GM10266 (cell line): ENCODE measurements around the gene IFITM1.

Source experiments
- DNase-seq: peaks from one replicate; pipeline ENCODE4 v3.0.0; 2012; ENCODE audit errors: extremely low spot score
- TF ChIP-seq, protein P1 (sequence below): IDR thresholded peaks from 2 replicates; pipeline ENCODE4 v1.5.1; 2012; ENCODE audit warnings: mild to moderate bottlenecking, low read depth; ENCODE audit not compliant: control insufficient read depth, insufficient read depth; ENCODE audit errors: missing control alignments

IFITM1 gene

GRCh38 chr11:289398-289711, 24.5 kb upstream of the IFITM1 start:
- DNase-seq: no peak
- TF ChIP-seq, protein P1, sequence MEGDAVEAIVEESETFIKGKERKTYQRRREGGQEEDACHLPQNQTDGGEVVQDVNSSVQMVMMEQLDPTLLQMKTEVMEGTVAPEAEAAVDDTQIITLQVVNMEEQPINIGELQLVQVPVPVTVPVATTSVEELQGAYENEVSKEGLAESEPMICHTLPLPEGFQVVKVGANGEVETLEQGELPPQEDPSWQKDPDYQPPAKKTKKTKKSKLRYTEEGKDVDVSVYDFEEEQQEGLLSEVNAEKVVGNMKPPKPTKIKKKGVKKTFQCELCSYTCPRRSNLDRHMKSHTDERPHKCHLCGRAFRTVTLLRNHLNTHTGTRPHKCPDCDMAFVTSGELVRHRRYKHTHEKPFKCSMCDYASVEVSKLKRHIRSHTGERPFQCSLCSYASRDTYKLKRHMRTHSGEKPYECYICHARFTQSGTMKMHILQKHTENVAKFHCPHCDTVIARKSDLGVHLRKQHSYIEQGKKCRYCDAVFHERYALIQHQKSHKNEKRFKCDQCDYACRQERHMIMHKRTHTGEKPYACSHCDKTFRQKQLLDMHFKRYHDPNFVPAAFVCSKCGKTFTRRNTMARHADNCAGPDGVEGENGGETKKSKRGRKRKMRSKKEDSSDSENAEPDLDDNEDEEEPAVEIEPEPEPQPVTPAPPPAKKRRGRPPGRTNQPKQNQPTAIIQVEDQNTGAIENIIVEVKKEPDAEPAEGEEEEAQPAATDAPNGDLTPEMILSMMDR: no peak

DNA sequence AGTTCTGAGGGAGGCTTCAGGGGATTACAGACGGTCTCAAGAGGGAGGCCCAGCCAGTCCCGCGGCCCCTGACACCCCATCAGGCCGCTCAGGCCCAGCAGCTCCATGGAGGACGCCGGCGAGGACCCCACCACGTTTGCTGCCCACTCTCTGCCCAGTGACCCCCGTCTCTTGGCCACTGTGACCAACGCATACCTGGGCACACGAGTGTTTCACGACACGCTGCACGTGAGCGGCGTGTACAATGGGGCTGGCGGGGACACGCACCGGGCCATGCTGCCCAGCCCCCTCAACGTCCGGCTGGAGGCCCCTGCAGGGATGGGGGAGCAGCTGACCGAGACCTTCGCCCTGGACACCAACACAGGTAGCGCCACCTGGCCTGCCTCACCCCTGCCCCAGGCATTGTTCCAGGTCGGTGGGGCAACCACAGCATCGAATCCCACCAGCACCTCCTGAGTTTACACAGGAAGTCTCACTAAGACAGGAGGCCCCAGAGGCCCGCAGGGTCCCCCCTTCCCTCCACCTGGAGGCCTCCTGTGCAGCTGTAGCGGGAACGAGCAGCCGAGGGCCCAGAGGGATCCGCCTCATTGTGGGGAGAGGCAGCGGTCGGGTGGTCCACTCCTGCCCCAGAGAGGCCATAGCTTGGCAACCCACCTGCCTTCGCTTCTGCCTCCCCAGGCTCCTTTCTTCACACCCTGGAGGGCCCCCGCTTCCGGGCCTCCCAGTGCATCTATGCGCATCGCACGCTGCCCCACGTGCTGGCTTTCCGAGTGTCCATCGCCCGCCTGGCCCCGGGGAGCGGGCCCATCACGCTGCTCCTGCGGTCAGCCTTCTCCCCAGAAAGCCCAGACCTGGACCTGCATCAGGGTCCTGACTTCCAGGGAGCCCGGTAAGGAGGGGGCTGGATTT, 23.9 kb upstream of the IFITM1 start:
- TF ChIP-seq, protein P1: no peak

DNA sequence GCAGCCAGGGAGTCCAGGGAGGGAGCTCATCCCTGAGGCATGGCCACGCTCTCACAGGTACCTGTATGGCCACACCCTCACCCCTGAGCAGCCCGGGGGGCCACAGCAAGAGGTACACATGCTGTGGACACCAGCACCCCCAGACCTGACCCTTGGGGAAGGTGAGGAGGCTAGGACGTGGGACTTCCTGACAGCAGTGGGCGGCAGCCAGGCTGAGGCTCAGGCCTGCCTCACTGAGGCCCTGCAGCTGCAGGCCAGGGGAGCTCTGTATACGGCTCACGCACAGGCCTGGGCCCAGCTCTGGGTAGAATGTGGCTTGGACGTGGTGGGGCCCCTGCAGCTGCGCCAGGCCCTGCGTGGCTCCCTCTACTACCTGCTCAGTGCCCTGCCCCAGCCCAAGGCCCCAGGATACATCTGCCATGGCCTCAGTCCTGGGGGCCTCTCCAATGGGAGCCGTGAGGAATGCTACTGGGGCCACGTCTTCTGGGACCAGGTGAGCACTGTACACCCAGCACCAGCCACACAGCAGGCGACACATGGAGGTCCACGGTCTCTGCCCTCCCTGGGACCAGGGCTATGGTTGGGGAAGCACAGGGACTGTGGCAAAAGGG, 23.1 kb upstream of the IFITM1 start:
- TF ChIP-seq, protein P1: no peak
- no peak for DNase-seq

More for the DNA sequence above, 23.9 kb upstream of the IFITM1 start:
- no peak for DNase-seq

- TF ChIP-seq, protein P1: no peak
Observed at GRCh38 chr11:291281-292210, 22.3 kb upstream of the IFITM1 start.

DNA sequence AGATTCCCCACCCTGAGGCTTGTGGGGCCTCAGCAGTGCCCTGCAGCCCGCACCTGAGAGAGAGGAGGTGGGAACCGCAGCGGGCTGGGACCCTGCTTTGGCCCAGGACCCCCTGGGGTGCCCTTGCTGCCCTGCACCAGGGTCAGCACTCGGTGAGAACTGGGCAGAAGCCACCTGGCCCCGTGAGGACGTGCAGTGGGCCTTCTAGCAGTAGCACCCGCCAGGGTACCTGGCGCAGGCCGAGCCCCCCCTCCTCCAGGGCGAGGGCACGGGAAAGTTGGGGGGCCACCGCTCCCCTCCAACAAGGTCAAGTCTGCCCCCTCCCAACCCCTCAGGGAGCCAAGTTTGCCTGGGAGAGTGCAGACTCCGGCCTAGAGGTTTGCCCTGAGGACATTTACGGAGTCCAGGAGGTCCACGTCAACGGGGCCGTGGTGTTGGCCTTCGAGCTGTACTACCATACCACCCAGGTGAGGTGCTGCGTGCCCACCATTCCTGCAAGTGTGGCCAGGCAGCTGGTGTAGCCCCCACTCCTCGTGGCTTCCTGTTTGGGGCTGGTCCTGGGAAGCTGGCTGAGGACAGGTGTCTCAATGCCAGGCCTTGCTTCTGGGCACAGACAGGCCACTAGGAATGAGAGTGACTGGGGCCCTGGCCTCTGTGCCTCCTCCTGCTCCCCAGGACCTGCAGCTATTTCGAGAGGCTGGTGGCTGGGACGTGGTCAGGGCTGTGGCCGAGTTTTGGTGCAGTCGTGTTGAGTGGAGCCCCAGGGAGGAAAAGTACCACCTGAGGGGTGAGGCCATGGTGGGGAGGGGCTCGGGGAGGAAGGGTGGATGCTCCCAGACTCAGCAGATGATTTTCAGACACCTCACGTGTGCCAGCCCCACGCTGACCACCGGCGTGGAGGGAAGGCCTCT, 21.4 kb upstream of the IFITM1 start:
- DNase-seq: no peak
- TF ChIP-seq, protein P1: no peak

More at GRCh38 chr11:291281-292210, 22.3 kb upstream of the IFITM1 start:
- no peak for DNase-seq

- DNase-seq: no peak
- TF ChIP-seq, protein P1: no peak
Observed at GRCh38 chr11:293271-293851, 20.5 kb upstream of the IFITM1 start.
